Endodermal cell (in vitro differentiated cells): ENCODE data around the gene PPP1R18. TPM values are rescaled to one million over a fixed set of nuclear protein-coding genes. Genes with fewer than 3 reads are reported as not detected.

ENCODE experiments used
- DNase-seq: peaks from one replicate; pipeline ENCODE4 v3.0.0-alpha.2; 2017
- H3K27ac ChIP-seq: 2 replicates; pipeline ENCODE4 v1.5.1; 2013; ENCODE audit warnings: mild to moderate bottlenecking, low read depth, low read length, moderate library complexity
- H3K27me3 ChIP-seq: 2 replicates; pipeline ENCODE4 v1.6.1; 2013; ENCODE audit warnings: mild to moderate bottlenecking, low read length, moderate library complexity; ENCODE audit not compliant: insufficient read depth, control insufficient read depth, poor library complexity, severe bottlenecking
- H3K36me3 ChIP-seq: 2 replicates; pipeline ENCODE4 v1.7.0; 2013; ENCODE audit warnings: mild to moderate bottlenecking, low read length, moderate library complexity; ENCODE audit not compliant: control insufficient read depth, insufficient read depth
- H3K4me1 ChIP-seq: one replicate; pipeline ENCODE4 v1.7.0; 2013; ENCODE audit warnings: low read length; ENCODE audit not compliant: control insufficient read depth, insufficient read depth
- H3K4me3 ChIP-seq: 2 replicates; pipeline ENCODE4 v1.5.1; 2013; ENCODE audit warnings: mild to moderate bottlenecking, low read length, moderate library complexity
- H3K9ac ChIP-seq: 2 replicates; pipeline ENCODE4 v1.6.1; 2013; ENCODE audit warnings: mild to moderate bottlenecking, low read length, moderate library complexity; ENCODE audit not compliant: poor library complexity, severe bottlenecking; ENCODE audit errors: extremely low read depth
- H3K9me3 ChIP-seq: 2 replicates; pipeline ENCODE4 v1.6.1; 2013; ENCODE audit warnings: mild to moderate bottlenecking, low read length, moderate library complexity; ENCODE audit not compliant: control insufficient read depth
- H3K27ac Mint-ChIP-seq: 2 replicates; pipeline ENCODE4 v1.8.0; 2020; ENCODE audit warnings: mixed read lengths
- H3K27me3 Mint-ChIP-seq: 2 replicates; pipeline ENCODE4 v1.8.0; 2021; ENCODE audit warnings: mild to moderate bottlenecking, mixed read lengths; ENCODE audit not compliant: insufficient read depth
- H3K36me3 Mint-ChIP-seq: 2 replicates; pipeline ENCODE4 v1.8.0; 2020; ENCODE audit warnings: low read depth, mixed read lengths
- H3K4me1 Mint-ChIP-seq: 2 replicates; pipeline ENCODE4 v1.8.0; 2020; ENCODE audit warnings: mixed read lengths
- H3K4me3 Mint-ChIP-seq: 2 replicates; pipeline ENCODE4 v1.8.0; 2020; ENCODE audit warnings: mild to moderate bottlenecking, moderate library complexity, mixed read lengths
- H3K9me3 Mint-ChIP-seq: 2 replicates; pipeline ENCODE4 v1.8.0; 2020; ENCODE audit warnings: mild to moderate bottlenecking, mixed read lengths
- CTCF ChIP-seq: fragments of 200-600 bp; sonication (generic); conservative IDR thresholded peaks from 2 replicates; pipeline ENCODE4 v1.5.0; 2021; ENCODE audit warnings: antibody characterized with exemption, mild to moderate bottlenecking
- WGBS, 2 experiments: methylation state at CpG; one replicate each; pipeline versions ENCODE4 v1.1.5 to v1.1.7; 2013; ENCODE audit warnings: missing lambda C conversion rate in 2 of 2, mixed read lengths in 1 of 2; ENCODE audit not compliant: insufficient coverage in 1 of 2, insufficient read length in 1 of 2; 5-methylcytosine and 5-hydroxymethylcytosine counted together
- long read RNA-seq, 4 experiments: library from polyadenylated mRNA in 2 of 4; library from RNA in 1 of 4; library from capped mRNA in 1 of 4; stranded (forward) in 3 of 4; unstranded in 1 of 4; transcript quantifications; one replicate each; pipeline ENCODE4 v2.0.0, GENCODE V29; 2020 to 2021; ENCODE audit warnings: inconsistent platforms in 1 of 4
- polyA plus RNA-seq, 2 experiments: library from polyadenylated mRNA; stranded (reverse); fragments of 50-300 nt; gene quantifications; one replicate each; pipeline ENCODE4 v1.2.3, GENCODE V29; 2013
- total RNA-seq, 2 donors: library from RNA; stranded (reverse); fragmentation: NEBNext Ultra II Directional in 1 of 2; extraction: Animal tissue kit (Norgen Biotek cat#: 25700) in 1 of 2; gene quantifications; 2 replicates in 1 of 2; 3 replicates in 1 of 2; pipeline ENCODE4 v1.2.1, GENCODE V29; 2021

PPP1R18 gene
- 10 to 100 TPM; 27.6 to 31.4 TPM for total RNA-seq
- polyA plus RNA-seq (2013, experiment 1 of 2): 81.2 TPM
- polyA plus RNA-seq (2013, experiment 2 of 2): 79.2 TPM
- long read RNA-seq, experiment 1, transcript PPP1R18-206 (3 exons, 1,448 nt): major isoform, 12 of 17 reads
- long read RNA-seq, experiment 1, partial matches to known transcripts: 4 of 17 reads
- long read RNA-seq, experiment 1, other reads (novel, unspliced or antisense): 1 of 17 reads
- long read RNA-seq, experiment 2, transcript PPP1R18-206 (3 exons, 1,448 nt): major isoform, 14 of 16 reads
- long read RNA-seq, experiment 2, partial matches to known transcripts: 0 of 16 reads
- long read RNA-seq, experiment 2, other reads (novel, unspliced or antisense): 0 of 16 reads
- long read RNA-seq, experiment 3, partial matches to known transcripts: 0 of 1 reads
- long read RNA-seq, experiment 3, other reads (novel, unspliced or antisense): 0 of 1 reads
- long read RNA-seq, experiment 4, partial matches to known transcripts: 0 of 1 reads
- long read RNA-seq, experiment 4, other reads (novel, unspliced or antisense): 1 of 1 reads

GRCh38 chr6:30686009-30686907, at the start of gene PPP1R18:
PPP1R18 (minus strand) TSS chr6:30686645; CDS start chr6:30686018, 627 bp downstream.
- H3K9ac ChIP-seq: peak within 1 kb of the TSS; percentile 66
- WGBS, 2 experiments: 1 to 2% methylated on average over 10 to 41 of the region's 41 CpGs
- peak within 1 kb of the TSS; percentile 95 for H3K4me3 ChIP-seq
- Mint-ChIP-seq H3K36me3 (peaks cover 12% of the 10 kb centered on the region), H3K27ac (peak within 1 kb of the TSS; percentile 88), H3K4me3 (peak within 1 kb of the TSS; percentile 75), H3K9me3 (no peaks in the 10 kb centered on the region), H3K4me1 (peaks cover 66% of the 10 kb centered on the region), H3K27me3 (no peaks in the 10 kb centered on the region)
- peaks cover 7% of the 10 kb centered on the region for H3K36me3 ChIP-seq
- peak within 1 kb of the TSS; percentile 97 for H3K27ac ChIP-seq
- DNase-seq: no peak
- H3K4me1 ChIP-seq: peaks cover 18% of the 10 kb centered on the region
- no peaks in the 10 kb centered on the region for H3K9me3 ChIP-seq
- TF ChIP-seq CTCF: no peak
- H3K27me3 ChIP-seq: no peaks in the 10 kb centered on the region

GRCh38 chr6:30735668-30736314, 49.3 kb upstream of the PPP1R18 start:
- 96 to 97% methylated on average over 7 to 8 of the region's 8 CpGs for WGBS, 2 experiments
- Mint-ChIP-seq H3K4me3 (no peak overlapping the region), H3K27ac (no peak overlapping the region)

More at GRCh38 chr6:30735668-30736314, 49.3 kb upstream of the PPP1R18 start:
- H3K9me3 Mint-ChIP-seq: no peaks in the 10 kb centered on the region
- Histone ChIP-seq H3K9me3 (no peaks in the 10 kb centered on the region), H3K36me3 (peaks cover 69% of the 10 kb centered on the region), H3K9ac (no peak overlapping the region), H3K4me3 (no peak overlapping the region), H3K27me3 (no peaks in the 10 kb centered on the region), H3K4me1 (no peaks in the 10 kb centered on the region), H3K27ac (no peak overlapping the region)
- H3K4me1 Mint-ChIP-seq: peaks cover 9% of the 10 kb centered on the region
- no peaks in the 10 kb centered on the region for H3K27me3 Mint-ChIP-seq
- TF ChIP-seq CTCF: no peak
- DNase-seq: no peak
- peaks cover 76% of the 10 kb centered on the region for H3K36me3 Mint-ChIP-seq
